Body of pancreas (tissue), 4 donors: ENCODE measurements around the gene ARHGAP12. TPM values are rescaled to one million over a fixed set of nuclear protein-coding genes. Genes with fewer than 3 reads are reported as not detected.

Experiments used
- ATAC-seq: fragments of 150-250 bp; one replicate; pipeline ENCODE4 v1.9.1; 2016
- DNase-seq, 4 donors: peaks; one replicate each; pipeline ENCODE4 v3.0.0-alpha.2; 2019
- H3K27ac ChIP-seq, 4 donors: fragments of 200-600 bp; sonication (generic); 1 replicate in 3 of 4; 2 replicates in 1 of 4; pipeline versions ENCODE4 v1.5.1 to v1.6.1; 2016 to 2019; ENCODE audit warnings: mild to moderate bottlenecking in 1 of 4, mixed read lengths in 1 of 4, moderate library complexity in 1 of 4
- H3K27me3 ChIP-seq, 2 donors: fragments of 200-600 bp; sonication (generic); one replicate each; pipeline ENCODE4 v1.6.0; 2016; ENCODE audit warnings: mild to moderate bottlenecking in 1 of 2
- H3K36me3 ChIP-seq, 2 donors: fragments of 200-600 bp; sonication (generic); replicated peaks in 1 of 2; 2 replicates each; pipeline ENCODE4 v1.5.1; 2016; ENCODE audit warnings: low read depth in 2 of 2; ENCODE audit not compliant: insufficient read depth in 1 of 2
- H3K4me1 ChIP-seq: fragments of 200-600 bp; sonication (generic); one replicate; pipeline ENCODE4 v1.6.0; 2016
- H3K4me3 ChIP-seq, 2 donors: fragments of 200-600 bp; sonication (generic); 1 replicate in 1 of 2; 2 replicates in 1 of 2; pipeline ENCODE4 v1.5.1; 2016 to 2019
- H3K9me3 ChIP-seq, 3 donors: fragments of 200-600 bp; sonication (generic); 1 replicate in 2 of 3; 2 replicates in 1 of 3; pipeline ENCODE4 v1.5.1; 2016
- CTCF ChIP-seq, 7 experiments: fragments of 450-650 bp in 4 of 7; fragments of 200-600 bp in 3 of 7; sonication (generic) in 3 of 7; IDR thresholded peaks; one replicate each; pipeline ENCODE4 v1.5.1; 2016 to 2019; ENCODE audit warnings: antibody characterized with exemption in 7 of 7
- POLR2A ChIP-seq, 3 donors: fragments of 450-650 bp; IDR thresholded peaks; one replicate each; pipeline ENCODE4 v1.6.1; 2016; ENCODE audit warnings: antibody characterized with exemption in 3 of 3, mild to moderate bottlenecking in 2 of 3
- WGBS, 2 donors: methylation state at CpG; one replicate each; pipeline ENCODE4 v1.1.5; 2017; 5-methylcytosine and 5-hydroxymethylcytosine counted together
- intact Hi-C: fragments of 100-400 bp; cut with DNase I; formaldehyde crosslinking; loops from one replicate; pipeline ENCODE4 v1.15.1; 2023
- total RNA-seq, 2 donors: library from RNA; depleted of rRNA; stranded (reverse); fragments of >200 nt; gene quantifications; one replicate each; pipeline ENCODE4 v1.1.0, GENCODE V29; 2016

The ARHGAP12 gene
- total RNA-seq, 2 donors from 2014 or later: 34.3 to 39.4 TPM

GRCh38 chr10:31820096-31820495 lies 108.5 kb downstream of the ARHGAP12 start:
- no peaks in the 10 kb centered on the region for H3K4me1 ChIP-seq
- no peaks in the 10 kb centered on the region for H3K27me3 ChIP-seq
- intact Hi-C loops: no loop called here
- ATAC-seq (no peak), DNase-seq (no peak)
- H3K27ac ChIP-seq: no peak overlapping the region
- H3K36me3 ChIP-seq: no peaks in the 10 kb centered on the region
- no peak overlapping the region for H3K4me3 ChIP-seq
- no peaks in the 10 kb centered on the region for H3K9me3 ChIP-seq
- no peak for TF ChIP-seq POLR2A (IDR thresholded peaks at IDR 0.05)
- no peak for TF ChIP-seq CTCF (IDR thresholded peaks at IDR 0.05)

- no peaks in the 10 kb centered on the region for H3K4me1 ChIP-seq
- no peak overlapping the region for H3K4me3 ChIP-seq
- H3K36me3 ChIP-seq: no peaks in the 10 kb centered on the region
- intact Hi-C loops: no loop called here
- WGBS, 2 donors: 62 to 76% methylated on average over 3 of the region's 3 CpGs
- H3K9me3 ChIP-seq: no peaks in the 10 kb centered on the region
- DNase-seq: peak in 2 of 4 donors; percentile 12 to 14
- H3K27ac ChIP-seq: no peak overlapping the region
- ATAC-seq: peak; percentile 15
- H3K27me3 ChIP-seq: no peaks in the 10 kb centered on the region
- no peak for TF ChIP-seq POLR2A (IDR thresholded peaks at IDR 0.05)
- TF ChIP-seq CTCF (IDR thresholded peaks at IDR 0.05): no peak
These were observed 109.2 kb downstream of the ARHGAP12 start for GRCh38 chr10:31819391-31819820.

GRCh38 chr10:31816318-31816717 lies 112.3 kb downstream of the ARHGAP12 start:
- Histone ChIP-seq H3K27ac (no peak overlapping the region), H3K4me3 (no peak overlapping the region), H3K4me1 (no peaks in the 10 kb centered on the region), H3K9me3 (no peaks in the 10 kb centered on the region), H3K27me3 (no peaks in the 10 kb centered on the region), H3K36me3 (peaks cover 0 to 6% of the 10 kb centered on the region in 2 donors)
- intact Hi-C loops: no loop called here
- WGBS, 2 donors: 91 to 93% methylated on average over 2 of the region's 2 CpGs
- no peak for ATAC-seq
- TF ChIP-seq CTCF (IDR thresholded peaks at IDR 0.05) (no peak), POLR2A (IDR thresholded peaks at IDR 0.05) (no peak)
- DNase-seq: no peak

GRCh38 chr10:31808258-31809218 lies 120.1 kb downstream of the ARHGAP12 start:
- peaks cover 0 to 5% of the 10 kb centered on the region in 2 donors for H3K36me3 ChIP-seq
- TF ChIP-seq POLR2A (IDR thresholded peaks at IDR 0.05): no peak
- TF ChIP-seq CTCF (IDR thresholded peaks at IDR 0.05): peak; percentile 8 to 73 (median 62)
- WGBS, 2 donors: 57 to 60% methylated on average over 6 of the region's 6 CpGs
- ATAC-seq (peak; percentile 68), DNase-seq (peak in 3 of 4 donors; percentile 12 to 47 (median 13))
- H3K27me3 ChIP-seq: no peaks in the 10 kb centered on the region
- peak overlapping the region in 2 of 4 donors; percentile 45 to 51 for H3K27ac ChIP-seq
- H3K4me3 ChIP-seq: no peak overlapping the region
- intact Hi-C loops: no loop called here
- no peaks in the 10 kb centered on the region for H3K9me3 ChIP-seq
- no peaks in the 10 kb centered on the region for H3K4me1 ChIP-seq
